ENCODE data around the gene G3BP2. TPM values are rescaled to one million over a fixed set of nuclear protein-coding genes. Genes with fewer than 3 reads are reported as not detected.
A peak's percentile ranks its signal among the peaks of the same experiment; 100 is the strongest.

The G3BP2 gene
- total and polyA plus RNA-seq, 10 of the 15 experiments (the other 5 are each of a cell fraction or from before 2014, with no cell fraction given): 22.2 to 176 (median 102) TPM

DNA sequence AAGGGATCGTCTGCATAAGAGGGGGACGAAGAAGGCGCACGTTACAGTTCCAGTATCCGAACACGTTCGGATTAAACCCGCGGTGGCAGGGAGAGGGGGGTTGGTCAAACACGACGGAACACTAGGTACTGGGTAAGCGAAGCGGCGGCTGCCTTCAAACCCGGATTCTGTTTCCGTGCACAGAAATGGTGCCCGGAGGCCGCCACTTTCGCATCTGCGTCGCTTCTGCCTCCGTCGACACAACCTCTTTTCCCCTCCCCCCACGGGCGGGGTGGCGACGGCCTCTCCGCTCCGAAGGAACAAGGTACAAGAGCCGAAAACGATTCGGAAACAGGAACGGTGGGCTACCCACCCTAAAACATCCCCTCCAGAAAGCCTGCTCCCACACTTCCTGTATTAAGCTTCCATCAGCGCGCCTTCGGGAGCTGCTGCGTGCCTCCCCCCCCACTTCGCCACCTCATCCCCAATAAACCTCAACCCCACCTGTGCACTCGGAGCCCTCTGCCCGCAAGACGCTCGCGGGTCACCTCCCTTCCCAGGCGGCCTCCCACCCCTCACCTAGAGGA lies 667 bp downstream of the G3BP2 start (continued):
- TF ChIP-seq RAD51 (IDR thresholded peaks at IDR 0.05) (no peak), E2F8 (IDR thresholded peaks at IDR 0.05; ENCODE audit: low read depth, partially characterized antibody) (no peak), NFIC (IDR thresholded peaks at IDR 0.05; ENCODE audit: low read depth, low read length) (peak; percentile 18; the same call in 1 of the 2 replicates), BCLAF1 (IDR thresholded peaks at IDR 0.05) (no peak), NRF1 (conservative IDR thresholded peaks at IDR 0.05; ENCODE audit: low read depth, low read length) (no peak), NFXL1 (IDR thresholded peaks at IDR 0.05; ENCODE audit: borderline replicate concordance) (no peak), ZNF384 (IDR thresholded peaks at IDR 0.05; ENCODE audit: borderline replicate concordance, low read depth, low read length) (no peak), ELK1 (IDR thresholded peaks at IDR 0.05; ENCODE audit: low read depth, low read length) (no peak), BACH1 (IDR thresholded peaks at IDR 0.05; ENCODE audit: borderline replicate concordance) (no peak; the same call in 1 of the 2 replicates), BCL11A (IDR thresholded peaks at IDR 0.05; ENCODE audit: low read depth, low read length) (no peak), WRNIP1 (IDR thresholded peaks at IDR 0.05; ENCODE audit: borderline replicate concordance, low read depth, low read length) (no peak; the same call in 1 of the 2 replicates), POLR2A (IDR thresholded peaks at IDR 0.05; ENCODE audit: low read depth, low read length) (no peak), PRDM15 (CRISPR knock-in tag; IDR thresholded peaks at IDR 0.05) (no peak), SMC3 (IDR thresholded peaks at IDR 0.05; ENCODE audit: borderline replicate concordance, low read length) (no peak), ZNF274 (IDR thresholded peaks at IDR 0.05; ENCODE audit: insufficient read depth, insufficient read length) (no peak)
- TF ChIP-seq, protein P1, sequence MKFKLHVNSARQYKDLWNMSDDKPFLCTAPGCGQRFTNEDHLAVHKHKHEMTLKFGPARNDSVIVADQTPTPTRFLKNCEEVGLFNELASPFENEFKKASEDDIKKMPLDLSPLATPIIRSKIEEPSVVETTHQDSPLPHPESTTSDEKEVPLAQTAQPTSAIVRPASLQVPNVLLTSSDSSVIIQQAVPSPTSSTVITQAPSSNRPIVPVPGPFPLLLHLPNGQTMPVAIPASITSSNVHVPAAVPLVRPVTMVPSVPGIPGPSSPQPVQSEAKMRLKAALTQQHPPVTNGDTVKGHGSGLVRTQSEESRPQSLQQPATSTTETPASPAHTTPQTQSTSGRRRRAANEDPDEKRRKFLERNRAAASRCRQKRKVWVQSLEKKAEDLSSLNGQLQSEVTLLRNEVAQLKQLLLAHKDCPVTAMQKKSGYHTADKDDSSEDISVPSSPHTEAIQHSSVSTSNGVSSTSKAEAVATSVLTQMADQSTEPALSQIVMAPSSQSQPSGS (IDR thresholded peaks at IDR 0.05; ENCODE audit: low read length): no peak
- TF ChIP-seq, protein P2, sequence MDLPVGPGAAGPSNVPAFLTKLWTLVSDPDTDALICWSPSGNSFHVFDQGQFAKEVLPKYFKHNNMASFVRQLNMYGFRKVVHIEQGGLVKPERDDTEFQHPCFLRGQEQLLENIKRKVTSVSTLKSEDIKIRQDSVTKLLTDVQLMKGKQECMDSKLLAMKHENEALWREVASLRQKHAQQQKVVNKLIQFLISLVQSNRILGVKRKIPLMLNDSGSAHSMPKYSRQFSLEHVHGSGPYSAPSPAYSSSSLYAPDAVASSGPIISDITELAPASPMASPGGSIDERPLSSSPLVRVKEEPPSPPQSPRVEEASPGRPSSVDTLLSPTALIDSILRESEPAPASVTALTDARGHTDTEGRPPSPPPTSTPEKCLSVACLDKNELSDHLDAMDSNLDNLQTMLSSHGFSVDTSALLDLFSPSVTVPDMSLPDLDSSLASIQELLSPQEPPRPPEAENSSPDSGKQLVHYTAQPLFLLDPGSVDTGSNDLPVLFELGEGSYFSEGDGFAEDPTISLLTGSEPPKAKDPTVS (IDR thresholded peaks at IDR 0.05; ENCODE audit: low read depth, low read length): no peak
